Measurements from ENCODE around the gene PRAC2.

Gene PRAC2

DNA sequence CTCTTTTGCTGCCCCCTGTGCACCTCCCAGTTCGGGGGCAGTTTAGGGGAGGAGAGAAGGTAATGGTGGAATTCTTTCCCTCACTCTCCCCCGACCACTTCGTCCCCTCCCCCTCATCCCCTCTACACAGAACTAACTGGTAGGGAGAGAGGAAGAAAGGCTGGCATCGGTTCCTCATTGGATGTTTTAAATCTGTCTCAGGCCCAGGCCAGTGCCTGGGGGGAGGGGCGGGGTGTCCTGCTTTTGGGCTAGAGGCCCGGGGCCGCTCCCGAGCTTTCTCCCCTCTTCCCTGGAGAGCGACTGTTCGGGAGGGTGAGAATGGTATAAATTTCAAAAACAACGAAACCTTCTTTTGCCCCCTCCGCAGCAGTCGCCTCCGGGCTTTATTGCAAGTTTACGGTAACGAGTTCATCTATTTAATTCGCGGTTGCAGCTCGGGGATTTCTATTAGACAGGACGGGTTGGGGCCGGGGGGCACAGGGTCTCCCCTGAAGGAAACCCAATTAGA lies at the start of gene PRAC2:
Gene PRAC2, plus strand, starts transcription at position 271 of the 508 bp plus-strand sequence. CDS start 1,226 bp downstream, outside the sequence.
- TF ChIP-seq USF1 (IDR thresholded peaks at IDR 0.05) = no peak

GRCh38 chr17:48676963-48677558 lies 45.9 kb upstream of the PRAC2 start:
- TF ChIP-seq CEBPB (IDR thresholded peaks at IDR 0.05) (peak; percentile 36; the same call in 1 of the 2 replicates), EP300 (IDR thresholded peaks at IDR 0.05; ENCODE audit: borderline replicate concordance) (no peak), ZBTB7A (IDR thresholded peaks at IDR 0.05; ENCODE audit: low read depth) (no peak), USF1 (IDR thresholded peaks at IDR 0.05) (no peak), RAD21 (IDR thresholded peaks at IDR 0.05; ENCODE audit: low read depth) (no peak)

GRCh38 chr17:48678141-48678971 lies 44.6 kb upstream of the PRAC2 start:
- no peak for TF ChIP-seq CEBPB (IDR thresholded peaks at IDR 0.05)
- TF ChIP-seq YY1 (IDR thresholded peaks at IDR 0.05; ENCODE audit: low read depth) = no peak
- TF ChIP-seq EP300 (IDR thresholded peaks at IDR 0.05; ENCODE audit: borderline replicate concordance) = no peak
- no peak for TF ChIP-seq USF1 (IDR thresholded peaks at IDR 0.05)
- no peak for TF ChIP-seq TAF1 (IDR thresholded peaks at IDR 0.05; ENCODE audit: low read depth)
- peak; percentile 87 for TF ChIP-seq RAD21 (IDR thresholded peaks at IDR 0.05; ENCODE audit: low read depth)
- TF ChIP-seq ZBTB7A (IDR thresholded peaks at IDR 0.05; ENCODE audit: low read depth) = no peak
- TF ChIP-seq, protein P1, sequence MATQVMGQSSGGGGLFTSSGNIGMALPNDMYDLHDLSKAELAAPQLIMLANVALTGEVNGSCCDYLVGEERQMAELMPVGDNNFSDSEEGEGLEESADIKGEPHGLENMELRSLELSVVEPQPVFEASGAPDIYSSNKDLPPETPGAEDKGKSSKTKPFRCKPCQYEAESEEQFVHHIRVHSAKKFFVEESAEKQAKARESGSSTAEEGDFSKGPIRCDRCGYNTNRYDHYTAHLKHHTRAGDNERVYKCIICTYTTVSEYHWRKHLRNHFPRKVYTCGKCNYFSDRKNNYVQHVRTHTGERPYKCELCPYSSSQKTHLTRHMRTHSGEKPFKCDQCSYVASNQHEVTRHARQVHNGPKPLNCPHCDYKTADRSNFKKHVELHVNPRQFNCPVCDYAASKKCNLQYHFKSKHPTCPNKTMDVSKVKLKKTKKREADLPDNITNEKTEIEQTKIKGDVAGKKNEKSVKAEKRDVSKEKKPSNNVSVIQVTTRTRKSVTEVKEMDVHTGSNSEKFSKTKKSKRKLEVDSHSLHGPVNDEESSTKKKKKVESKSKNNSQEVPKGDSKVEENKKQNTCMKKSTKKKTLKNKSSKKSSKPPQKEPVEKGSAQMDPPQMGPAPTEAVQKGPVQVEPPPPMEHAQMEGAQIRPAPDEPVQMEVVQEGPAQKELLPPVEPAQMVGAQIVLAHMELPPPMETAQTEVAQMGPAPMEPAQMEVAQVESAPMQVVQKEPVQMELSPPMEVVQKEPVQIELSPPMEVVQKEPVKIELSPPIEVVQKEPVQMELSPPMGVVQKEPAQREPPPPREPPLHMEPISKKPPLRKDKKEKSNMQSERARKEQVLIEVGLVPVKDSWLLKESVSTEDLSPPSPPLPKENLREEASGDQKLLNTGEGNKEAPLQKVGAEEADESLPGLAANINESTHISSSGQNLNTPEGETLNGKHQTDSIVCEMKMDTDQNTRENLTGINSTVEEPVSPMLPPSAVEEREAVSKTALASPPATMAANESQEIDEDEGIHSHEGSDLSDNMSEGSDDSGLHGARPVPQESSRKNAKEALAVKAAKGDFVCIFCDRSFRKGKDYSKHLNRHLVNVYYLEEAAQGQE (IDR thresholded peaks at IDR 0.05; ENCODE audit: low read depth) = no peak
- TF ChIP-seq TEAD4 (IDR thresholded peaks at IDR 0.05) = no peak

- TF ChIP-seq, protein P1 (IDR thresholded peaks at IDR 0.05; ENCODE audit: low read depth) = no peak
- TF ChIP-seq, protein P2, sequence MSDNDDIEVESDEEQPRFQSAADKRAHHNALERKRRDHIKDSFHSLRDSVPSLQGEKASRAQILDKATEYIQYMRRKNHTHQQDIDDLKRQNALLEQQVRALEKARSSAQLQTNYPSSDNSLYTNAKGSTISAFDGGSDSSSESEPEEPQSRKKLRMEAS (IDR thresholded peaks at IDR 0.05) = no peak
- TF ChIP-seq NFIC (IDR thresholded peaks at IDR 0.05) (no peak), TCF12 (IDR thresholded peaks at IDR 0.05; ENCODE audit: low read depth) (no peak), CEBPB (IDR thresholded peaks at IDR 0.05) (no peak), FOXM1 (IDR thresholded peaks at IDR 0.05; ENCODE audit: borderline replicate concordance, low read depth) (no peak), TAF1 (IDR thresholded peaks at IDR 0.05; ENCODE audit: low read depth) (no peak), EGR1 (IDR thresholded peaks at IDR 0.05) (no peak), TEAD4 (IDR thresholded peaks at IDR 0.05) (no peak), ZBTB7A (IDR thresholded peaks at IDR 0.05; ENCODE audit: low read depth) (no peak), RAD21 (IDR thresholded peaks at IDR 0.05; ENCODE audit: low read depth) (no peak), CREB1 (IDR thresholded peaks at IDR 0.05; ENCODE audit: low read depth) (no peak), EP300 (IDR thresholded peaks at IDR 0.05; ENCODE audit: borderline replicate concordance) (no peak), YY1 (IDR thresholded peaks at IDR 0.05; ENCODE audit: low read depth) (no peak), USF1 (IDR thresholded peaks at IDR 0.05) (no peak)
Observed at GRCh38 chr17:48679385-48680096, 43.4 kb upstream of the PRAC2 start.

DNA sequence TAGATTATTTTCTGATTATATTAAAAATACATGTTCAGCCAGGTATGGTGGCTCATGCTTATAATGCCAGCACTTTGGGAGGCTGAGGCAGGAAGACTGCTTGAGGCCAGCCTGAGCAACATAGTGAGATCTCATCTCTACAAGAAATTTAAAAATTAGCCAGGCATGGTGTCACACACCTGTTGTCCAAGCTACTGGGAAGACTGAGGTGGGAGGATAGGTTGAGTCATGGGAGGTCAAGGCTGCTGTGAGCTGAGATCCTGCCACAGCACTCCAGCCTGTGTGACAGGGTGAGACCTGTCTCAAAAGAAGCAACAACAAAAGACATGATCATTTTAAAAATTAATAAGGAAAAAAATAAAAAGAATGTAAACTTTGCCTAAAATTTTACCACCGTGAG lies 41.4 kb upstream of the PRAC2 start:
- TF ChIP-seq EGR1 (IDR thresholded peaks at IDR 0.05) (no peak), EP300 (IDR thresholded peaks at IDR 0.05; ENCODE audit: borderline replicate concordance) (no peak), TEAD4 (IDR thresholded peaks at IDR 0.05) (no peak), CREB1 (IDR thresholded peaks at IDR 0.05; ENCODE audit: low read depth) (no peak), NFIC (IDR thresholded peaks at IDR 0.05) (no peak), RAD21 (IDR thresholded peaks at IDR 0.05; ENCODE audit: low read depth) (no peak), ZBTB7A (IDR thresholded peaks at IDR 0.05; ENCODE audit: low read depth) (no peak), TCF12 (IDR thresholded peaks at IDR 0.05; ENCODE audit: low read depth) (no peak), USF1 (IDR thresholded peaks at IDR 0.05) (no peak)
- TF ChIP-seq, protein P2 (IDR thresholded peaks at IDR 0.05) = no peak
